T-helper 2 cell (primary cell): ENCODE results near the gene MUC22.
"Not testable (repeated sequence)": the region's sequence is repeated elsewhere in the genome, so short reads cannot be mapped to it uniquely, and the experiment has no call there.

ENCODE experiments used
- DNase-seq, 5 experiments: peaks; one replicate each; pipeline versions ENCODE4 v3.0.0 to v3.0.0-alpha.2; 2012 to 2022

Gene MUC22

DNA sequence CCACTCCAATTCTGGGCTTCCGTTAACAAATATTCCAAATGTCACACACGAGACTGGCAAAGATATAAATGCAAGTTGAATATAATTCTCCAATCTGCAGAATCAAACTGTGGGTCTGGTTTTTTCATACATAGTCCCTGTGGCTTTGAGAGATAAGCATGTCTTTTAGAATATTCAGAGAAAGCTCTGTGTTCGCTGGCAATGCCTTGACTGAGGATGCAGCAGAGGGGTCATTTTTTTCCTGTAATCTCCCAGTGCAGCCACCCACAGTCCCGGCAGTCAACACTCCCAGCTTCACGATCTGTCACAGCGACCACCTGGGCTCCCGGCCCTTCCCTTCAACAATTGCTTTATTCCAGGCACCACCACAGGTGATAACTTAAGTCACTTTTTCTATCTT, 30.5 kb downstream of the MUC22 start:
- DNase-seq: no peak

DNA sequence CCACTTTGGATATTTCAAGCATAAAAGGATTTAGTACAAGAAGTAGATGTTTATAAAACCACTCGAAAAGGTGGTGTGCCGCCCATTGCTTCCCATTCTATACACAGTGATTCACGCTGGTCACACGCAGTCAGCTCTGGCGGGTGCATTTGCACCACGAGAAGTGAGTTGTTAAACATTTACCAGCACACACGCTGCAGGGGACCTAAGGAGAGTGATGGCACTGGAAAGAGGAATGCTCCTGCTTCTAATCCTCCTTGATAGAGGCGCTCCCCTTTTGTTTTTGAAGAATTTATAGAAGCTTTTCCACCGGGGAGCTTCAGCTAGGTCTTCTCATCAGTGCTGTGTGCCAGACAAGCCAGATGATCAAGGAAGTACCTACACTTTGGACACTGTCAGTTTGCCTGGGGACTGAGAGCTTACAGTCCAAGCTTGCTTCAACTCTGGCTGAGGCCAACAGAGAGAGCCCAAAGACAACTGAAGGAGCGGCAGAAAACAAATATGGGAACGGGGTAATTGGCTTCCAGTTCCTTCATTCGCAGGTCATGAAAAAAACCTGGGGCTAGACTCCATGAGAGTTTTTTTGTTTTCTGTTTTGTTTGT, 31.2 kb downstream of the MUC22 start:
- no peak for DNase-seq

DNA sequence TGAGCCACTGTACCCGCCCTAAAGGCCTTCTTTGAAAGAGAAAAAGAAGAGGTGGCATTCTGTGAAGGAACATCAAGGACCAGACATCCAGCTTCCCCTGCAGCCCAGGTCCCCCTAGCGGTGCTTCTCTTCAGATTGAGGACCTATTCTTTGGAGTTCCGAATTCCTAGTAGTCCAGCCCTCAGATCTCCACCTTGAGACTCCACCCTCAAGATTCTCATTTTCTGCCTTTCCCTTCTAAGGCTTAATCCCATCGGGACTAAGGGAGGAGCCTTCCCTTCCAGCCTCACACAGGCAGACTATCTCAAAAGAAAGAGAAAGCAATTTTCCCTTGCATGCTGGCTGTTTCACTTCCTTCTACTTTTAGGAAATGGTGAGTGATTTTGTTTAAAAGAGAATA, 32.5 kb downstream of the MUC22 start:
- no peak for DNase-seq

DNA sequence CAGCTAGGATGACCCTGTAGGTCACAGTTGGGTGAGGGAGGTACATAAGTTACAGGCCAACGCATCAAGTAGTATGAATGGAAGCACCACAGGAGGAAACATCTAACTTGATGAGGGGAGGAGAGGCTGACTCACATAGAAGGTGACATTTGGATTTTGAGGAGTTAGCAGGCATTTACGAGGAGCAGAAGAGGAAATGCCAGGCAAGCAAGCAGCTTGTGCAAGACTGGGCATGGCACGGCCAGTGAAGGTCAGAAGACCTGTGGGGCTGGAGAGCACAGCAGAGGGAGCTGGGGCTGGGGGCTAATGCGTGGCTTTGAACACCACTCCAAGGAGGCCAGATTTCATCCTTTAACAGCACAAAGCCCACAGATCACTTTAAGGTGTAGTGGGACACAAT, 37.8 kb downstream of the MUC22 start:
- DNase-seq: no peak

DNA sequence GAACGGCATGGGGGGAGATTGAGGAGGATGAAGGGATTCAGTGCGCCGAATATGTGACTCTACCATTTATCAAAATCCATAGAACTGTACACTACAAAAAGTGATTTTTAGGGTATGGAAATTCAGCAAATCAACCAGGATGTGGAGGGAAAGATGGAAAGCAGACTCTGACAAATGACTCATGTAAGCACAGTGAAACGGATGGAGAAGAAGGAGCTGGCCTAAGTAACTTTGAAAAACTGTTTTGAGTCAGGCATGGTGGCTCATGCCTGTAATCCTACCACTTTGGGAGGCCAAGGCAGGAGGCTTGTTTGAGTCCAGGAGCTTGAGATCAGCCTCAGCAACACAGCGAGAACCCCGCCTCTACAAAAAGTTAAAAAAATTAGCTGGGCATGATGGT, 39.2 kb downstream of the MUC22 start:
- no peak for DNase-seq

DNA sequence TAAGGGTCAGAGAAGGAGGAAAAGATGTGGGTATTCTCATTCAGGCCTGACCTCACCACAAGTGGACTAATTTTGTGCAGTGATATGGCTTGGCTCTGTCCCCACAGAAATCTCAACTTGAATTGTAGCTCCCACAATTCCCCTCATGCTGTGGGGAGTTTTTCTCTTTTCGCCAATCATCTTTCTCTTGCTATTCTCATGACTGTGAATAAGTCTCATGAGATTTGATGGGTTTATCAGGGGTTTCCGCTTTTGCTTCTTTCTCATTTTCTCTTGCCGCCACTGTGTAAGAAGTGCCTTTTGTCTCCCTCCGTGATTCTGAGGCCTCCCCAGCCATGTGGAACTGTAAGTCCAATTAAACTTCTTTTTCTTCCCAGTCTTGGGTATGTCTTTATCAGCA, 42.9 kb downstream of the MUC22 start:
- not testable (repeated sequence) for DNase-seq

DNA sequence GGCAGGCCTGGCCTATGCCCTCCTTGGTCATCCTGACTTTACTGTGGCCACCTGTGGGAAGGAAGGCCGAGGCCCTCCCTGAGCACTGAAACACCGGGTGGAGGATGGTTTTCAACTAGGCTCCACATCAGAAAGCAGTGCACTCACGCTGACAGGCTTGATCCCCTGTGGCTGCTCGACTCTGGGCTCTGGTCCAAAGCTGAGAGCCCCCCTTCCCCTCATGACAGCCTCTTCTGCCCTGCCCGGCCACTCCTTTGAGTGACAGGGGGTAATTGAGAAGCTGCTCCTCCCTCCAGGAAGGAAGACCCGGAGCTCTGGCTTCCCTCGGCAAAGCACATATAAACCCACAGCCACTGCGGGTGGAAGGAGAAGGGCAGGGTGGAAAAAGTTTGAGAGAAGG, 43.6 kb downstream of the MUC22 start:
- no peak for DNase-seq

DNA sequence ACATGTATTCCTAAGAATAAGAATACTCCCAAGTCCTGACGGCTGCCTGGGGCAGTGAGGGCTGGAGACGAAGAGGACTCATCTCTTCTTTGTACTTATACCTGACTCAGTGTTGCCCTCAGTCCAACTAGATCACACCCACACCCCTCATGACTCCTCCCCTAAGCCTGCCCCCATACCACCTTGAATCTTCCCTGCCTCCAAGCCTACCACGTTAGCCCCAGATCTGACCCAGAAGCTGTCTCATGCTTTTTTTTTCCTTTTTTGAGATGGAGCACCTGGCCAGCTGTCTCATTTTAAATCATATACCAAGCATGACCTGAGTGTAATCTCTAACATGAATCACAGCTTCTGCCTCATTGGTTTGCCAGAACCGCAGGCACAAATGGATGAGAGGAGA, 45.2 kb downstream of the MUC22 start:
- no peak for DNase-seq

DNA sequence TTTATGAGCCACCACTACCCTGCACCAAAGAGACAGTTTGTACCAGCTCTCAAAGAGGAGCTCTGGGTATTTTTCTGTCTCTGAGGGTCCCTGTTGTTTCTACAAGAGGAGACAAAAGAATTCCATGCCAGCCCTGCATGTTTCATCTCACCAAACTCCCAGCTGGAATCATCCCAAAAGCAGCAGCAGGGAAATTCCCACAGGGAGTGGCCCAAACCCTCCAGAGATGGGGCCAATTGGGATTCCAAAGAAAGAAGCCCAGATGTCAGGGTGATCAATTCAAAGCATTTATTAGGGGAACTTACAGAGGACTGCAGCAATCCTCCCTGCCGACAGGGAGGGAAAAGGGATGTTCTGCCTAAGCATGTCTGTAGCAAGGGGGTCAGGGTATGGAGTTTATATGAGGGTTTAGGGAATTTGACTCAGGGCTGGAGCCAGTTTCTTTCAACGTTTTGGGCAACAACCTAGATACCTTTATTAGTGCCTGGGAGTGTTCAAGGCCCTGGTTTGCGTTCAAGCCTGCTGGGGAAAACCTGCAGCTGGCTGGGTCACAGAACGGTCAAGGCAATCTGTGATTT, 47.2 kb downstream of the MUC22 start:
- DNase-seq: no peak

DNA sequence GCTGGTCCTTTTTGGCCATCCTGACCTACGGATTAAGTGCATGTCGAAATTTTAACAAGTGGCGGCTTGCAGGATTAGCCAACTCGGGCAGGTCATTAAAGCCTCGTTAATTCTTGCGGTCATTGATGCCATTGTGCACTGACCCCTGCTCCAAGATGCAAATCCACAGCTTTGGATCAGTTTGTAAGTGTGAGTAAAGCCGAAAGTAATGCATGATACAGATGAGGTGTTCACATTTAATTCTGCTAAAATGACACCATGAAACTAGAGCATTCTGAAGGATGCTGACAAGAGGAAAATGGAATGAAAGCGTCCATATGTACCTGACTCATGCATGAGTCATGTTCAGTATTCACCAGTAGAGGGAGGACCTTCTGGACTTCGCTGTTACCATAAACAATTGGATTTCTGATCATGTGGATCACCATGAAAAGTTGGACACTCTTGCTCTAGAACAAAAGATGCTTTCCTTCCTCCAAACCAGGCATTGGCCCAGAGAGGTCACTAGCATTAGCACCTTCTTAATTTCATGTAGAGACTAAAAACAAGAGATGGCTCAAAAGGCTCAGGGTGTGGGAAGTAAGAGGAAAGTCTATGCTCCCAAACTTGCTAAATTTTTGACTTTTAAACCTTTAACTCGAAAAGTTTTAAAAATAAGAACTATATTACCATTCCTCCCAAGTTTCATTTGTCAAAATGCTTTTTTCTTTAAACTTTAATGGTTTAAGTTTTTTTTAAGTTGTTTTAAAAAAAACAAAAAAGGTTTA, 48.0 kb downstream of the MUC22 start:
- DNase-seq: peak in 1 of 5 experiments; percentile 9

DNA sequence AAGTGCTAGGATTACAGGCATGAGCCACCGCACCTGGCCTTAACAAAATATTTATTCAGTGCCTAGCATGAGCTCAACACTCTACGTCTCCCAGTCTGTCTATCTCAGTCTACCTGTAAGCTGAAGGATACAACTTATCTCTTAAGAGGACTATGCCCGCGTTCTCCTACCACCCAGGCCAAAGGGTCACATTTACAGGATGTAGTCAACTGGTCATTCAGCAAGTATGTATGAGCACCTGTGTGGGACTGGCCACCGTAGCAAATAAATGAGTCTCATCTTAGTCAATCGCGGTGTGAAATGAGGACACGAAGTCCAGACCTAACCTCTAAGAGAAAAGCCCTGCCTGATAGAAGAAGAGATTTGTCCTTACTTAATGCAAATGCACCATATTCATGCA, 49.9 kb downstream of the MUC22 start:
- DNase-seq: no peak

DNA sequence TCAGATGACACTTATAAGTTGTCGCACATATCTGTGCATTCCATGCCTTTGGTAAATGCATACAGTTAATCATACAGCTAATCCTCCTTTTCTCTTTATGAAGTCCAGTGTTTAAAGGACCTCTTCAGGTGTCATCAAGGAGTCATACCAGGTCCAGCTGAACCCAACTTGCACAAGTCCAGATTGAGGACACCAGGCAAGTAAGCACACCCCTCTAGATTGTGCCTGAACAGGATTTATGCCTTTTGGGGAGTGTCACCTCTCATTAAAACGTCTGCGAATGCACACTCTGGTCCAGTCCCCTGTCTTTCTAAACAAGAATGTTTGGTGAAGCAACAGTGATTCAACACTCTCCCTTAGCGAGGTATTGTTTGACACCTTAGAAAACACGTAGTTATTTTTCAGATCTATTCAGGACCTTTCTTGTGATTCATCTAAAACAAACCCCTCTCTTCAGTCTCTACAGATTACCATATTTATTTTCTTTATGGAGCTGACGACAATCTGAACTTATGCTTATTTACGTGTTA, 53.7 kb downstream of the MUC22 start:
- DNase-seq: no peak

DNA sequence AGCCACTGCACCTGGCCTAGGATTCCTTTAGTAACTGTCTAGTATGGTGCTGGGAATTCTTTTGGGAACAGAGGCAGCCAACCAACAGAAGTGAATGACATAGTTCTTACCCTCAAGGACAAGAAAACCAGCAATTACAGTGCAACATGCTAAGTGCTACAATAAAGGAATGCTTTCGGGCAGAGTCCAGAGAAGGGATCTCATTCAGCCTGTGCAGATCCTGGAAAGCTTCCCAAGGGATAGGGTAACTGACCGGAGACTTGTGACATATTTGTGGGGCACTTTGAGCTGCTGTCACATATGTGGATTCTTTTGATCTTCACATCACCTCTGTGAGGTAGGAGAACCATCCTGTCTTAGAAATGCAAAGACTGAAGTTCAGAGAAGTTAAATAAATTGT, 55.3 kb downstream of the MUC22 start:
- no peak for DNase-seq

DNA sequence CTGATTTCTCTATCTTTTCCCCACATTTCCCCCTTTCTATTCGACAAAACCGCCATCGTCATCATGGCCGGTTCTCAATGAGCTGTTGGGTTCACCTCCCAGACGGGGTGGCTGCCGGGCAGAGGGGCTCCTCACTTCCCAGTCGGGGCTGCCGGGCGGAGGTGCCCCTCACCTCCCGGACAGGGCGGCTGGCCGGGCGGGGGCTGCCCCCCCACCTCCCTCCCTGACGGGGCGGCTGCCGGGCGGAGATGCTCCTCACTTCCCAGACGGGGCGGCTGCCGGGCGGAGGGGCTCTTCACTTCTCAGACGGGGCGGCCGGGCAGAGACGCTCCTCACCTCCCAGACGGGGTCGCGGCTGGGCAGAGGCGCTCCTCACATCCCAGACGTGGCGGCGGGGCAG, 56.8 kb downstream of the MUC22 start:
- not testable (repeated sequence) for DNase-seq

DNA sequence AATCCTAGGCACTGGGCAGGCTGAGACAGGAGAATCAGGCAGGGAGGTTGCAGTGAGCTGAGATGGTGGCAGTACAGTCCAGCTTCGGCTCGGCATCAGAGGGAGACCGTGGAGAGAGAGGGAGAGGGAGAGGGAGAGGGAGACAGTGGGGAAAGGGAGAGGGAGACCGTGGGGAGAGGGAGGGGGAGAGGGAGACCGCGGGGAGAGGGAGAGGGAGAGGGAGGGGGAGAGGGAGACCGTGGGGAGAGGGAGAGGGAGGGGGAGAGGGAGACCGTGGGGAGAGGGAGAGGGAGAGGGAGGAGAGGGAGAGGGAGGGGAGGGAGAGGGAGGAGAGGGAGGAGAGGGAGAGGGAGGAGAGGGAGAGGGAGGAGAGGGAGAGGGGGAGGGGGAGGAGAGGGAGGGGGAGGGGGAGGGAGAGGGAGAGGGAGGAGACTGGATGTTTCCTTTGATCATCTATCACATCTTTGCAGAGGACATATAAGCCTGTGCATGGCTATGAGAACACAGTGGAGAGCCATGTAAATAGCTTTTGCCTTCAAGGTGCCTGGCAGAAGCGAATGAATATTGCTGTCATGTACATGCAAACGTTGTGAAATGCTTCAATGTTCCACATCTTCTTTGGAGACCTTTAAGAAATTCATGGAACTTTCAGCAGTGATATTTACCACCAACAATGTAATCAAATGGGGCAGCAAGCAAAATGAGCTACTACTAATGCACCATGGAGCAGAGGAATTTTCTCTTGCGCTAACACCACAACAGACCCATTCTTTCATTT, 57.8 kb downstream of the MUC22 start:
- DNase-seq: not testable (repeated sequence)

DNA sequence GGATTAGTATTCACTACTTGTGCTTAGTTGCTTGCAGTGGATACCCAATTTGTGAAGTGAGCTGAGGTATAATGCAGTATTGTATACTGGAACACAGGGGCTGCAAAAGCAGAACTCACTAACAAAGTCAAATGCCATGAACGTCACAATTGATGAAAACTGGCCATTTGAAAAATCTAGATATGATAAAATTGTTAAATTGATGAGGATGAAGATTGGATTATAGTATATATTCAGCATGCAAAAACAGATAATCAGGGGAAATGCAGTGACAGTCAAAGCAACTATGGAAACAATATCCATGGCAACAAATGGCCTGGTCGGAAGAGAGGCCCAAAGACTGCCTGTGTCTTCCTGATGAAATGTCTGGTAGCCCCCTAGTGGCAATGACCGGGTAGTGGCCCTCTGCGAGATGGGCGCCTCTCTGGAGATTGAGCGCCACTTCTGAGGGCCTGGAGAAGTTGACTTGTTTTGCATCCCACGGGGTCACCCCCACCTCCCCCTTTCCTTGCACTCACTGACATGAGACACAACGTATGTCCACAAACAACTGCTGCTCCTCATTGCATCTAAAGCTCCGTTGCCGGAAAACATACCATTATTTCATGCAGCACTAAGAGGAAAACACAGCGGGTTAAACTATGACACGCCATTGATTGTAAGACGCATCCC, 58.5 kb downstream of the MUC22 start:
- peak; percentile 23 to 66 (median 50) for DNase-seq

DNA sequence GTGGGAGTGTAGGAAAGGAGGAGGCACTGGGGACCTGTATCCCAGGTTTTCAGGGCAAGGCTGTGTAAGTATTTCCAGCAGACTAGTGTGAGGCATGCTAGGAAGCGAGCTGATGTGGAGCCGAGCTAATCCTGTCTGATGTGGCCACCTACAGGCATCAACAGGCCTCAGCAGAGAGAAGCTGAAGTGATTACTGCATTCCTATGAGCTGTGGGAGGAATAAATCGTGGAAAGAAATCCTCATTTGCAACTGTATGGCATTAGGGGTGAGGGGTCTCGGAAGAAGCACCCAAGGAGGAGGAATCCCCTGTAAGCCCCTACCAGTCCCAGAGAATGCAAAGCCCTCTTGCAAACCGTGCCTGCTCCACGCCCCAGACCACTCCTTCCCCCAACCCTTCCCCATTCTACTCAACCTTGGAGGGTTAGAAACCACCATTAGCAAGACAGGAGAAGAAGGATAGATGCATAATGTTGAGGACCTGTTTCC, 60.5 kb downstream of the MUC22 start:
- no peak for DNase-seq

DNA sequence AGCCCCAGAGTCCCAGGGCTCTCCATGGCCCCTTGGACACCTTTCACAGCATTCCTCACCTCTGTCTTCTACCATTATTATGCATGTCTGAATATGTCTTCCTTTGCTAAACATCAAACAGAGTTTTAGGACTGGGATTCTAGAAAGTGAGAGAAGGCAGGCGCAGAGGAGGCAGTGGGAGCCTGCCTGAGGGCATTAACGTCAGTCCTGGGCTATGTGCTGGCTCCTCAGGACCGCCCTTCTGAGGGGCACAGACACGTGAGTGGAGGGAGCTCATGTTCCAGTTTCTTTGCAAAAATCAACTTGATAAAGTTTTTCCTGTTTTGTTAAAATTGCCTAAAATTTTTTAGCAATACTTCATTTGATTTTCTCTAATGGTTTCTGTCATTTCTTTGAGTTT, 64.1 kb downstream of the MUC22 start:
- DNase-seq: no peak

DNA sequence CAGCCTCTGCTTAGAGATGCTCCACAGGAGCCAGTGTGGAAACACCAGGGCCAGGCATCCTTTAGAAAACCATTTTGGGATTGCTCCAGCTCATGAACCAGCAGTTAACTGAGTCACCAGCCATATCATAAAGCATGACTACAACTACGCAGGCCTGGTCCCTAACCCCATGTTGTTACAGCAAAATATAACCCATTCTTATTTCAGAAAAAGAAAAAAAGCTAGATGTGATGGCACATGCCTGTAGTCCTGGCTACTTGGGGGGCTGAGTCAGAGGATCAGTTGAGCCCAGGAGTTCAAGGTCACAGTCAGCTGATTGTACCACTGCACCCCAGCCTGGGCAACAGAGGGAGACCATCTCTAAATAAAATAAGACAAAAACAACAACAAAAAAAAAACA, 65.3 kb downstream of the MUC22 start:
- no peak for DNase-seq

DNA sequence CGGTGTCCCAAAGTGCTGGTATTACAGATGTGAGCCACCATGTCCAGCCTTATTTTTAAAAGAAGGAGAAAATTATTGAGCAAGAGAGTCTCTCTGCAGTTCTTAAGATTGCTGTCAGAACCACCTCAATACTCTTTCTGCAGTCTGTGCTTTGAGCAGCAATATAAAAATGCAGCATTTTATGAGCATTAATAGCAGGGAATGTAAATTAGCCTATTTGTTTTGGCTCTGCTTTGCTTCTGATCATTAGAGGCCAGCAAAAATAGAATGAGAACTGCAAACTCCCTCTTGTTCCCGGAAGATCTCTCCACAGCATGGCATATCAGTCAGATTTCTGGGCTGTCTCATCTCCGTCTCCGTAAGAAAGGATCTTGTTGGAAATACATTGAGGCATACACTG, 66.3 kb downstream of the MUC22 start:
- DNase-seq: no peak

DNA sequence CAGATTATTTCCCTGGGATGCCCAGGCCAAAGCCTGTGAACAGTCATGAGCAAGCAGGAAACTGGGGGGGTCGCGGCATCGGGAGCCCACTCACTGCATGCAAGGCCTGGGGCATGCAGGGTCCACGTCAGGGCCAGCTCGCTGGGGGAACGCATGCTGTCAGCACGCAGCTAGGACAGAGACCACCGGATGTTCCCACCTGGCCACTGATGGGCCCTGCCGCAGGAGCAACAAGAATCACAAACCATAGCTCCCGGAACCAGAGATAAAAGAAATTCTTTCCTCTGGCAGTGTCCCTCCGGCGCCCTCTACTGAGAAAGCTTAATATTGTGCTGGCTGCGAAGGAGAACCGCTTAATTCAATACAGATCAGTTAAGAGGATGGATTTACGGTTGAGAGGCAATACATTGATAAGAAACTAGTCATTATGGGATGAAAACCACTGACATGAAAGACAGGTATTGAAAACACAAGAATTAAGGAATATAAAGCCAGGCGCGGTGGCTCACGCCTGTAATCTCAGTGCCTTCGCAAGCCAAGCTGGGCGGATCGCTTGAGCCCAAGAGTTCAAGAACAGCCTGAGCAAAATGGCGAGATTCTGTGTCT, 69.5 kb downstream of the MUC22 start:
- DNase-seq: peak in 4 of 5 experiments; percentile 27 to 63 (median 50)

DNA sequence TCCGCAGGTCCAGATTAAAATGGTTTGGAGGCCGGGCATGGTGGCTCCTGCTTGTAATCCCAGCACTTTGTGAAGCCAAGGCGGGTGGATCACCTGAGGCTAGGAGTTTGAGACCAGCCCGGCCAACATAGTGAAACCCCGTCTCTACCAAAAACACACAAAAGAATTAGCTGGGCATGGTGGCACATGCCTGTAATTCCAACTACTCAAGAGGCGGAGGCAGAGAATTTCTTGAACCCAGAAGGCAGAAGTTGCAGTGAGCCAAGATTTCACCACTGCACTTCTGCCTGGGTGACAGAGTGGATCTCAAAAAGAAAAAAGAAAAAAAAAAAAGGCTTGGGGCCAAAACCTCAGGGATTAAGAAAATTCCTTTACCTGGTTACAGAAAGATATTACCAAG, 71.6 kb downstream of the MUC22 start:
- DNase-seq: no peak
